Measurements from ENCODE around the gene POLE.

The POLE gene

DNA sequence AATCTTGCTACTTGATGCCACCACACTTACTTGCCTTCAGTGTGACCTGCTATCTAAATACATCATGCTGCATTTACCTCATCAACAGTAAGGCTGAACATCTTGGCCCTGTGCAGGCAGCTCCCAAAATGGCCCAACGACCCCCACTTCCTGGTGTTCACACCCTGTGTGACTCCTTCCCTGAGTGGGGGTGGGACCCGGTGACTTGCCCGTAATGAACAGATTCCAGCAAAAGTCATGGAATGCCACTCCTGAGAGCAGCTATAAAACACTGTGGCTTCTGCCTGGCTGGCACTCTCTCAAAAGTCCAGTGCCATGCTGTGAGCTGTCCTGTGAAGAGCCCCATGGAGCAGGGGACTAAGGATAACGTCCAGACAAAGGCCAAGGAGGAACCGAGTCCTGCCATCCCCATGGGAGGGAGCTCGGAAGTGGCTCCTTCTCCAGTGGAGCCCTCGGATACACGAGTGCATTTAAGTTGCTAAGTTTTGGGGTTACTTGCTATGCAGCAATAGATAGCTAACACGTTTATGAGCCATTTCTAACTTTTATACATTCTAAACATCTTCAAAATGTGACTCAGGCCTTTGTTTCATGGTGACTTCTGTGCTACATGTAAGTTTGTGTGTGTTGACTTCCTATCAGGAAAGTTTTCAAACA is 35.6 kb downstream of the POLE start:
- DNase-seq = no peak

DNA sequence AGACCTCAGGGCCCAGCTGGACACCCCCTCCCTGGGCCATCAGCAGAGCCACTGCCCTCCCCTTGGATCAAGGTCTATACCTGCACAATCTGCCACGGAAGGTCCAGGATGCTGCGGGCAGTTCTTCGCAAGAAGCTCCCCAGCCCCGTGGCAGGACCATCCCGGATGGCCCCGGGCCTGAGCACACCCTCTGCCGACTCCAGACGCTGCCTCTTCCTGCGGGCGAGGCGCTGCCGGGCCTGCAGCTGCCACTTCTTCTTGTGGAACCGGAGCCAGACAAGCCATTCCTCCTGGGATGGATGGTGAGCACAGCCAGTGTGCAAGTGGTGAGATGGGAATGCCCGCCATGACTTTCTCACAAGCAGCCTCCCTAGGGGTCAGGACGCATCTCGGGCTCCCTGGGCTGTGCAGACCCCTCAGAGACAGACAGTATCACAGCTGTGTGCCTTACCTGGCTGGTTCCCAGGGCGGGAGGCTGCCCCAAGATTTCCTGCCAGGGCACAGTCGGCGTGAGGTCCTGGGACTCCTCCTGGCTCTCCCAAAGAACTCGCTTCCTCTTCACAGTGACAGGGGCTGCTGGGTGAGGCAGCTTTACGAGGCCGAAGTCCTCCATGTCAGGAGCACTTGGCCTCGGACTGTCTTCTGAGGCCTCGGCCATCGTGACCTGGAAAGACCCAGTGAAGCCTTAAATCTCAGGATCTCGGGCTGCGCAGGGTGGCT is 37.8 kb downstream of the POLE start:
- DNase-seq = no peak

- DNase-seq = no peak
Observed at GRCh38 chr12:132648616-132649225, 38.4 kb downstream of the POLE start.

DNA sequence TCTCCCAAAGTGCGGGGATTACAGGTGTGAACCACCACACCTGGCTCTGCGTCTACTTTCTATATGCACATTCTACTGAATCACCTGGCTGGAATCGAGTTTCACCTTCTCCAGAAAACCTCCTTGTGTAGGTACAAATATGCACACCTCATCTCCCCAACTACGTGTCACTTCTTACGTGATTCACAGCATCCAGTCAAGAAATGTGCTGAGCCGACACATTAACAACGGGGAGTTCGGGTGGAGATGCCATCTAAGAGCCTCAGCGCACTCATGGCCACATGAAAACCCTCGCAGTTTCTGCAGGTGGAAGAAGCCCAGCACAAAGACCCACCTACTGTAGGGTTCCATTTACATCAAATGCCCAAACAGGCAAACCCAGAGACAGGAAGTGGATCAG is 39.3 kb downstream of the POLE start:
- no peak for DNase-seq

DNA sequence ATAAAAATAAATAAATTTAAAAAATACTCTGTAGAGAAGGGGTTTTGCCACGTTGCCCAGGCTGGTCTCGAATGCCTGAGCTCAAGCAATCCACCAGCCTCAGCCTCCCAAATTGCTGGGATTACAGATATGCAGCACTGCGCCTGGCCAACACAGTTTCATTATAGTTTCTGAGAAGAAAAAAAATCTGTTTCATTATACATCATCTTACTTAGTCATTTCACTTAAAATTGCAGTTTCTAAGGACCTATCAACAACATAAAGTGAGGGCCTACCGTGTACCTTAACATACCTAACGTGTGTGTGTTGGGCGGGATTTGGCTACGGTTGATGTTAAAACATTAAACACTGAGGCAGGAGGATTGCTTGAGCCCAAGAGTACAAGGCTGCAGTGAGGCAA is 40.3 kb downstream of the POLE start:
- no peak for DNase-seq

GRCh38 chr12:132642846-132643835 is 44.0 kb downstream of the POLE start:
- DNase-seq = no peak

DNA sequence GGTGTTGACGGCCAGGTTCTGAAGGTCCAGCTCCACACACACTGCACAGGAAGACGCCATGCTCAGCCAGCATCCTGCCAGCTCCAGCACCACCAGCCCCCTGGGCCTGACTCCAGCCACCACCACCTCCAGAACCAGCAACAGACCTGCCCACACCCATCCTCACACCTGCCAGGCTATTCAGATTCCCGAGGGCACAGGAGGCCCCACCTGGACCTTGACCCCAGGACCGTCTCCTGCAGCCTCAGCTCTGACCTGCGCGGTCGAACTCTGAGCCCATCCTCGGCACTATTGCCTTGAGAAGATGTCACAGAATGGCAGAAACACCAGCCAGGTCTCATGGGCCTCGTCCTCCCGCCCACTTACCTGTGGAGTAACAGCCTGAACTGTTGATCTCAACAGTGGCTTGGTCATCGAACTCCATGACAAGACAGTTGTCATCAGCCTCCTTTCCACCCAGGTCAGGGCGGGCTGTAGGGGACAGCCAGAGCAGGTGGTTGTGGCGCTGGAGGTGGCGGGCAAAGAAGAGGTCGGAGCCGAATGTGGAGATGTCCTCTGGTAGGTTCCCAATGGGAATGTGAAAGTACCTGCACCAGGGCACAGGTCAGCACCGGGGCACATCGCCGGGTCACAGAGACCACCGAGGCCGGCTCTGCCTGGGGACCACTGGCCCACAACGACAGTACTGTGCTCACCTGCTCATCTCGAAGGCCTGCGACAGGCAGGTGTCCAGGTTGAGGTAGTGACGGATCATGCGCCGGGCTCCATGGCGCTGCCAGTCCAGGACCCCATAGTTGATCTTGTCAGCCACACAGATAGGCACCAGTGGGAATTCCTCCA is 45.1 kb downstream of the POLE start:
- DNase-seq = no peak

DNA sequence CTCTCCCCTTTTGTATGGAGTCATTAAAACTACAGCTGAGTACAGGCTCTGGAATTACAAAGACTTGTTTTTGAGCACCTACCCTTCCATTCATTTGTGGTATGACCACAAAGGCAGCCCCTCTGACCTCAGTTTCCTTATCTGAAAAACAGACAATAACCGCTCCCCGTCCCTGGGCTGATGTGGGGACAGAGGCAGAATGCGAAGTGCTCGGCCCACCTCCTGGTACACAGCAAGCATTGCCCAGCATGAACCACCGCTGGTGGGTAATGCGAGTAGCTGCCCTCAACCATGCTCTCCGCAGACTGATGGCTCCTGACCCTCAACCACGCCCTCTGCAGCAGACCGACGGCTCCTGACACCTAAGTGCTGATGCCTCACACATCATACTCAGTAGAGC is 46.2 kb downstream of the POLE start:
- DNase-seq = no peak

GRCh38 chr12:132639956-132640520 is 47.1 kb downstream of the POLE start:
- DNase-seq = no peak

DNA sequence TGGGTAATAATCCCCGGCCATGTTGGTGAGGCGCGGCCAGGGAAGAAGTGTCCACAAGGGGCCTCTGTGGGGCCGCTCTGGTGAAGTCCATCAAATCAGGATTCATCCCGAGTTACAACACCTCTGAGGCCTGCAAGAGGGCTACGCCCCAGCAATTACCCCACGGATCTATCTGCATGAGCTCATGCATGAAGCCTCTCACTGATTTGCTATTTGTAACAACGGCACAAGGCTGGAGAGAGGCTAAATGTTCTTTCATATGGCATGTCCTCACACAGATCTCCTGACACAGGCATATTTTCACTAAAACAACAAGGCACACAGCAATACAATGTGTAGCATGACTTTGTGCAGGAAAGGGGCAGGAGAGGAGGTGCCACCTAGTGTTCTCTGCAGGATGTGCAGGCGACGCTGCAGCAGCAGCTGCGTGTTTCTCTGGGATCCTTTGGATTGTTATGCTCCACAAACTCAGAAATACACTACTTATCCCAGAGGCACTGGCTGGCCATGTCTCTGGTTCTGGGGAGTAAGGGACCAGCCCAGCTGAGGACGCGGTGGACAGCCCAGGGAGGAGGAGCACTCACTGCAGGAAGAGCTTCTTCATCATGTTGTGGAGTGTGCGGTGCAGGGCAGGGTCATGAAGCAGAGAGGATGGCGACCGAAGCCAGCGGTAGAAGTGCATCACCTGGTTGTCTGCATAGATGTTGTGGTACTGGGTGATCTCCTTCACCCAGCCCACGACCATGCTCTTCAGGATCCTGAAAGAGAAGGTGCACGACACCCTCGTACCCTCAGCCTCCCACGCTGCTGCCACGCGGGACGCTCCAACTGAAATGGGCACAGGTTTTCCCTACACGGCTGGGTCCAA is 48.4 kb downstream of the POLE start:
- DNase-seq = no peak

- DNase-seq = no peak
Observed at GRCh38 chr12:132637811-132638210, 49.3 kb downstream of the POLE start.

DNA sequence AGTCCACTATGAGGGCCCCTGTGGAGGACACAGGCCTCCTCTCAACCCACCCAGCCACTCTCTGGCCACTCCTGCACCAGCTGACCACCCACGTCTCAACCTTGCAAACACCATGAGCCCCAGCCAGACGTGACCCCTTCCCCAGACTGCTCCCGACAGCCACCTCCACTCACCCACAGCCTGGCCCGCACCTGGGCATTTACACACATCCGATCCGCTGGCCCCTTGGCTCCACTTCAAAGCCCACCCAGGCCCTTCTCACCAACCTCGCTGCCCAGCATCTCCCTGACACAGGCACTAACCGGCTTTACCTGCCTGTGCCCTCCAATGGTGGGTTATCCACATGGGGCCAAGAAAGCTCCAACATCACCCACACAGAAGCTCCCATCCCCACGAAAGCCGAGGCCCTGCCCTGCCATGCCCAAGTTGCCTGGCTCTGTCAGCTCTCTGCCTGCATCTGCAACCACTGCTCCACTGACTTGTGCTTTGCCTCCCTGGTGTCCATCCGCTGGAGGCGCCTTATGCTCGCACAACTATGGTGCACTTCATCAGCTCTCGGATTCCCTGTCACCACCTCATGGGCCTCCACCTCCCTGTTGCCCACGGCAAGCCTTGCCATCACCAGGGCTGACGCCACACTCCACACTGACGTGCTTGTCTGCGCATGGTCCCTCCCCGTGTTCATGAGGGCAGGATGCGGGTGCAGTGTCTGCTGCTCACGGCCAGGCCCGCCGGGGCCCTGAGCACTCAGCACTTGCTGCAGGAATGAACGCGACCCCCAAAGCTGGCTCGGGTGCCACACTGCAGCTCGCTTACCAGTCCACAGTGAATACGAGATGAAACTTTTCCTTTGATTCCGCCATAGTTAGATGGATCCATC is 51.8 kb downstream of the POLE start:
- DNase-seq = no peak

- no peak for DNase-seq
Observed at GRCh38 chr12:132634411-132634990, 52.6 kb downstream of the POLE start.

DNA sequence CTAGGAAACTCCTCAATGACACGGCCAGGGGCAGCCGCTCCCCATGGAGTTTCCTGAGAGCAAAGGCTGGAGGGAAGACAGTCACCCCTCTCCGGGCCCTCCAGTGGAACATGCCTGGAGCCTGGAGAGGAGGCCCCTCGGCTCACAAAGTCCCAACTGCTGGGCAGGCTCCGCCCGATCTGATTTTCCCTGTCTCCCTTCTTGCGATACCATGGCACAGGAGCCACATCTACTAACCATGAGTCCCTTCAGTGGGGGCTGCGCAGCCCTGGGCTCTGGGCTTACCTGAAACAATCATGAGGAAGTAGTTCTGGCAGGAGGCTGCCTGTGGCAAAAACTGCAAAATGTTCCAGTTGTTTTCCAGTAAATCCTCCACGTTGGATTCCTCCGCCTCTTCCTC is 53.2 kb downstream of the POLE start:
- no peak for DNase-seq

DNA sequence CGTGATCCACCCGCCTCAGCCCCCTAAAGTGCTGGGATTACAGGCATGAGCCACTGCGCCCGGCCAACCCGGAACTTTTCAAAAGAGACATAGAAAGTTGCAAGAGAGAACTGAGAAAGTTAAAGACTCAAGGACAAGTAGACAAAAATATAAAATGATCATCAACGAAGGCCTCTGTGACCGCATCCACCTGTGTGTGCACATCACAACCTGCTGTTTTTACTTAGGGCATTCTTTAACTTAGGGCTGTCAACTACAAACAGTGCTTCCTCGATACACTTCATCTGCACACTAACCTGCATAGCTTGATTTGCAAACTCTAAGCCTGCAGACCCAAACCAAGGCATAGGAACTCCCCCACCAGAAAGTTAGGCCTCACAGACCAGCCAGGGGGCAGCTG is 53.7 kb downstream of the POLE start:
- DNase-seq = no peak

DNA sequence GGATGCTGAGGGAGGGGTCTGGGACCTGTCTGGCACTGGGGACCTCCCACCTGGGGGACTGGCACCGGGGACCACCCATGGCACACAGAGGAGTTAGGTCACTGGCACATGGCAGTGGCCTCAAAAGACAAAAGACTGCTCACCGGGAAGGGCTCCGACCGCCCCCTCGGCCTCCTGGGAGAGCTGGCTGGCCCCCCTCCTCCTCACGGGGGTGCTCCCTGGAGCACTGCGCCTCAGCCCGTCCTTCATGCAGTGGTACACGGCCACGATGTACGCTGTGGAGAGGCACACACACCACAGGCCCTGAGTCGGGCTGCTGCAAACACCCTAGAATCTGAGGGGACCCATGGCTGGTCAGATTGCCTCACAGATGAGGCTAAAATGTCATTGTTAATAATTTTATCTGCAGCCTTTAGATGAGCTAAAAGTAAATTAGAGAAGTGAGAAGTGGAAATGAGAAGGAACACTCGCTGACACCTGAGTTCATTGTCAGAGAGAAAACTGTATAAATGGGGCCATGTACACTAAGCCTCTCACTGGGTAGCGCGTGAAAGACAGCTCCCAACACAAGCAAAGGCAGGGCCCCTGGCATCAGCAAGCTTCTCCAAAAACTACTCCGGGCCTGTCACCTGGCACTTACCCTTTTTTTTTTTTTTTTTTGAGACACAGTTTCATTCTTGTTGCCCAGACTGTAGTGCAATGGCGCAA is 54.5 kb downstream of the POLE start:
- DNase-seq = no peak

- DNase-seq = no peak
Observed at GRCh38 chr12:132631666-132632065, 55.5 kb downstream of the POLE start.

GRCh38 chr12:132630672-132631071 is 56.5 kb downstream of the POLE start:
- no peak for DNase-seq

GRCh38 chr12:132629330-132629729 is 57.8 kb downstream of the POLE start:
- DNase-seq = no peak

All from activated CD8-positive, alpha-beta memory T cell treated with anti-CD3 and anti-CD28 coated beads for 24 hours (primary cell).